ENCODE data around the gene WASF3. TPM values are rescaled to one million over a fixed set of nuclear protein-coding genes. Genes with fewer than 3 reads are reported as not detected.

The WASF3 gene
- total RNA-seq, 1 donor from 2014 or later, result 20.4 TPM

- FAIRE-seq (no peak), DNase-seq (ENCODE audit: low spot score in 2 of 2) (no peak)
Measured at GRCh38 chr13:26673890-26674289, 116.4 kb downstream of the WASF3 start.

GRCh38 chr13:26677156-26677555, 119.7 kb downstream of the WASF3 start:
- DNase-seq (ENCODE audit: low spot score in 2 of 2) (no peak), FAIRE-seq (no peak)

- DNase-seq (ENCODE audit: low spot score in 2 of 2) (no peak), FAIRE-seq (no peak)
Measured at GRCh38 chr13:26678330-26678729, 120.8 kb downstream of the WASF3 start.

GRCh38 chr13:26678796-26679195, 121.3 kb downstream of the WASF3 start:
- no peak for DNase-seq (ENCODE audit: low spot score in 2 of 2)
- FAIRE-seq, result no peak

GRCh38 chr13:26679411-26680122, 122.1 kb downstream of the WASF3 start:
- DNase-seq (ENCODE audit: low spot score in 2 of 2) (no peak), FAIRE-seq (no peak)

- no peak for DNase-seq (ENCODE audit: low spot score in 2 of 2)
- FAIRE-seq, result no peak
Measured at GRCh38 chr13:26680123-26680450, 122.6 kb downstream of the WASF3 start.

- DNase-seq (ENCODE audit: low spot score in 2 of 2) (no peak), FAIRE-seq (no peak)
Measured at GRCh38 chr13:26680572-26680971, 123.1 kb downstream of the WASF3 start.

GRCh38 chr13:26681036-26681435, 123.6 kb downstream of the WASF3 start:
- FAIRE-seq, result no peak
- DNase-seq (ENCODE audit: low spot score in 2 of 2), result no peak

- DNase-seq (ENCODE audit: low spot score in 2 of 2) (no peak), FAIRE-seq (no peak)
Measured at GRCh38 chr13:26682606-26683005, 125.1 kb downstream of the WASF3 start.

- DNase-seq (ENCODE audit: low spot score in 2 of 2) (no peak), FAIRE-seq (no peak)
Measured at GRCh38 chr13:26685606-26686005, 128.1 kb downstream of the WASF3 start.

GRCh38 chr13:26686285-26686684, 128.8 kb downstream of the WASF3 start:
- FAIRE-seq (no peak), DNase-seq (ENCODE audit: low spot score in 2 of 2) (no peak)

GRCh38 chr13:26688286-26688685, 130.8 kb downstream of the WASF3 start:
- DNase-seq (ENCODE audit: low spot score in 2 of 2), result no peak
- no peak for FAIRE-seq

GRCh38 chr13:26688980-26689379, 131.5 kb downstream of the WASF3 start:
- FAIRE-seq (no peak), DNase-seq (ENCODE audit: low spot score in 2 of 2) (no peak)

GRCh38 chr13:26693749-26694463, 136.4 kb downstream of the WASF3 start:
- no peak for DNase-seq (ENCODE audit: low spot score in 2 of 2)

GRCh38 chr13:26694609-26695359, 137.3 kb downstream of the WASF3 start:
- no peak for FAIRE-seq
- no peak for DNase-seq (ENCODE audit: low spot score in 2 of 2)

More at GRCh38 chr13:26693749-26694463, 136.4 kb downstream of the WASF3 start:
- FAIRE-seq, result no peak

GRCh38 chr13:26695360-26695705, 137.8 kb downstream of the WASF3 start:
- DNase-seq (ENCODE audit: low spot score in 2 of 2) (no peak), FAIRE-seq (no peak)

GRCh38 chr13:26695891-26696311, 138.4 kb downstream of the WASF3 start:
- DNase-seq (ENCODE audit: low spot score in 2 of 2) (no peak), FAIRE-seq (no peak)

- FAIRE-seq, result no peak
- DNase-seq (ENCODE audit: low spot score in 2 of 2), result no peak
Measured at GRCh38 chr13:26697069-26697955, 139.8 kb downstream of the WASF3 start.

GRCh38 chr13:26698392-26699196, 141.1 kb downstream of the WASF3 start:
- peak; percentile 19 for FAIRE-seq

GRCh38 chr13:26699197-26699490, 141.7 kb downstream of the WASF3 start:
- DNase-seq (ENCODE audit: low spot score in 2 of 2) (no peak), FAIRE-seq (no peak)

More at GRCh38 chr13:26698392-26699196, 141.1 kb downstream of the WASF3 start:
- peak; percentile 63 to 86 for DNase-seq (ENCODE audit: low spot score in 2 of 2)

All from frontal cortex (tissue), 4 donors.